Left hindlimb (tissue), 1 donor: ENCODE data around the gene GALNT17.
"Not testable (repeated sequence)": the region's sequence is repeated elsewhere in the genome, so short reads cannot be mapped to it uniquely, and the experiment has no call there.

Experiments used
- DNase-seq: peaks from one replicate; pipeline ENCODE4 v3.0.0-alpha.2; 2018

GALNT17 gene

GRCh38 chr7:71584256-71584655 is 452.3 kb downstream of the GALNT17 start:
- DNase-seq = no peak

- no peak for DNase-seq
These were observed 459.9 kb downstream of the GALNT17 start for GRCh38 chr7:71591876-71592275.

- DNase-seq = not testable (repeated sequence)
These were observed 460.4 kb downstream of the GALNT17 start for GRCh38 chr7:71592388-71592787.

- DNase-seq = no peak
These were observed 462.8 kb downstream of the GALNT17 start for GRCh38 chr7:71594736-71595135.

GRCh38 chr7:71595176-71595575 is 463.2 kb downstream of the GALNT17 start:
- no peak for DNase-seq

- no peak for DNase-seq
These were observed 466.6 kb downstream of the GALNT17 start for GRCh38 chr7:71598553-71598952.

- DNase-seq = peak; percentile 49
These were observed 469.9 kb downstream of the GALNT17 start for GRCh38 chr7:71601851-71602250.

GRCh38 chr7:71604818-71605414 is 473.0 kb downstream of the GALNT17 start:
- DNase-seq = no peak

- no peak for DNase-seq
These were observed 480.0 kb downstream of the GALNT17 start for GRCh38 chr7:71611986-71612385.

- DNase-seq = peak; percentile 61
These were observed 481.0 kb downstream of the GALNT17 start for GRCh38 chr7:71612911-71613310.

- DNase-seq = no peak
These were observed 481.4 kb downstream of the GALNT17 start for GRCh38 chr7:71613313-71613712.

GRCh38 chr7:71615017-71615416 is 483.1 kb downstream of the GALNT17 start:
- DNase-seq = no peak

GRCh38 chr7:71616217-71616616 is 484.3 kb downstream of the GALNT17 start:
- no peak for DNase-seq

GRCh38 chr7:71618278-71618677 is 486.3 kb downstream of the GALNT17 start:
- no peak for DNase-seq

GRCh38 chr7:71625545-71625944 is 493.6 kb downstream of the GALNT17 start:
- no peak for DNase-seq

- no peak for DNase-seq
These were observed 494.3 kb downstream of the GALNT17 start for GRCh38 chr7:71626206-71626605.

- DNase-seq = no peak
These were observed 495.7 kb downstream of the GALNT17 start for GRCh38 chr7:71627651-71628050.

GRCh38 chr7:71630516-71630915 is 498.6 kb downstream of the GALNT17 start:
- DNase-seq = no peak

GRCh38 chr7:71633551-71634008 is 501.6 kb downstream of the GALNT17 start:
- DNase-seq = peak; percentile 64

- not testable (repeated sequence) for DNase-seq
These were observed 503.9 kb downstream of the GALNT17 start for GRCh38 chr7:71635849-71636248.

GRCh38 chr7:71636329-71636728 is 504.4 kb downstream of the GALNT17 start:
- no peak for DNase-seq

- no peak for DNase-seq
These were observed 505.6 kb downstream of the GALNT17 start for GRCh38 chr7:71637578-71637977.

GRCh38 chr7:71638108-71638507 is 506.2 kb downstream of the GALNT17 start:
- DNase-seq = no peak

GRCh38 chr7:71639382-71640085 is 507.6 kb downstream of the GALNT17 start:
- no peak for DNase-seq

- DNase-seq = not testable (repeated sequence)
These were observed 511.1 kb downstream of the GALNT17 start for GRCh38 chr7:71643031-71643430.
